PC-3 (cell line): Measurements from ENCODE around the gene SLC23A2. TPM values are rescaled to one million over a fixed set of nuclear protein-coding genes. Genes with fewer than 3 reads are reported as not detected.
"Not testable (repeated sequence)": the region's sequence is repeated elsewhere in the genome, so short reads cannot be mapped to it uniquely, and the experiment has no call there.

Experiments used
- ATAC-seq: fragments of 200-7000 bp; cut with Tn5 transposase; 2 replicates; pipeline ENCODE4 v1.9.1; 2020; ENCODE audit warnings: mild to moderate bottlenecking, moderate library complexity
- BruUV-seq: library from RNA; stranded (reverse); fragments of 400-500 nt; replicated peaks from 2 replicates; lab custom pipeline; 2021; lab: Mats Ljungman, UMichigan
- CTCF ChIA-PET: fragments of 300-600 bp; sonication (Branson Sonifier 250); formaldehyde crosslinking; loops from one replicate; lab custom pipeline; 2022; ENCODE audit warnings: antibody characterized with exemption; lab: Charles Lee
- POLR2A ChIA-PET: fragments of 300-600 bp; sonication (Branson Sonifier 250); formaldehyde crosslinking; loops from one replicate; lab custom pipeline; 2022; ENCODE audit warnings: antibody characterized with exemption; ENCODE audit not compliant: unreplicated experiment; lab: Charles Lee
- DNase-seq: peaks from one replicate; pipeline ENCODE4 v3.0.0-alpha.2; 2015
- H2AFZ ChIP-seq: fragments of 300-600 bp; sonication (generic); 2 replicates; pipeline ENCODE4 v1.6.0; 2016; ENCODE audit warnings: antibody characterized with exemption, low read length
- H3F3A ChIP-seq: fragments of 300-600 bp; sonication (generic); one replicate; pipeline ENCODE4 v1.6.0; 2017; ENCODE audit warnings: antibody characterized with exemption, low read length, control low read depth, mild to moderate bottlenecking; ENCODE audit not compliant: unreplicated experiment
- H3K27ac ChIP-seq: fragments of 300-600 bp; sonication (generic); 2 replicates; pipeline ENCODE4 v1.5.1; 2016; ENCODE audit warnings: mild to moderate bottlenecking, low read length
- H3K27me3 ChIP-seq: fragments of 300-600 bp; sonication (generic); 2 replicates; pipeline ENCODE4 v1.6.1; 2016; ENCODE audit warnings: low read length, mixed read lengths
- H3K36me3 ChIP-seq: fragments of 300-600 bp; sonication (generic); 2 replicates; pipeline ENCODE4 v1.6.1; 2016; ENCODE audit warnings: low read depth, mixed run types, low read length, mixed read lengths
- H3K4me1 ChIP-seq: fragments of 300-600 bp; sonication (generic); 2 replicates; pipeline ENCODE4 v1.5.1; 2016; ENCODE audit warnings: low read length; ENCODE audit not compliant: insufficient read depth
- H3K4me2 ChIP-seq: fragments of 300-600 bp; sonication (generic); 2 replicates; pipeline ENCODE4 v1.6.0; 2016; ENCODE audit warnings: low read length
- H3K4me3 ChIP-seq: fragments of 300-600 bp; sonication (generic); 2 replicates; pipeline ENCODE4 v1.5.1; 2016; ENCODE audit warnings: mild to moderate bottlenecking, low read length, mixed read lengths
- H3K79me2 ChIP-seq: fragments of 300-600 bp; sonication (generic); 2 replicates; pipeline ENCODE4 v1.6.1; 2017; ENCODE audit warnings: low read length, mixed read lengths
- H3K9ac ChIP-seq: fragments of 300-600 bp; sonication (generic); 2 replicates; pipeline ENCODE4 v1.6.0; 2016; ENCODE audit warnings: mild to moderate bottlenecking, low read length
- H3K9me2 ChIP-seq: fragments of 300-600 bp; sonication (generic); replicated peaks from 2 replicates; pipeline ENCODE4 v1.6.1; 2016; ENCODE audit warnings: mixed run types, low read length, mixed read lengths
- H3K9me3 ChIP-seq: fragments of 300-600 bp; sonication (generic); 2 replicates; pipeline ENCODE4 v1.6.1; 2016; ENCODE audit warnings: low read length, mixed read lengths
- H4K20me1 ChIP-seq: fragments of 300-600 bp; sonication (generic); 2 replicates; pipeline ENCODE4 v1.6.1; 2016; ENCODE audit warnings: low read length, mixed read lengths
- EZH2 ChIP-seq: fragments of 300-600 bp; sonication (generic); IDR thresholded peaks from one replicate; pipeline ENCODE4 v1.6.1; 2017; ENCODE audit warnings: antibody characterized with exemption, mild to moderate bottlenecking, low read length; ENCODE audit not compliant: unreplicated experiment
- EZH2phosphoT487 ChIP-seq: fragments of 300-600 bp; sonication (generic); IDR thresholded peaks from 2 replicates; pipeline ENCODE4 v1.6.1; 2018; ENCODE audit warnings: mild to moderate bottlenecking, antibody characterized with exemption, low read length, borderline replicate concordance
- intact Hi-C: fragments of 100-400 bp; cut with micrococcal nuclease; formaldehyde crosslinking; loops from 2 replicates; pipeline ENCODE4 v1.9.0; 2023
- total RNA-seq: library from RNA; depleted of rRNA; stranded (reverse); fragments of >200 nt; gene quantifications from 2 replicates; pipeline ENCODE4 v1.2.3, GENCODE V29; 2014
- TF ChIP-seq, protein P1 (sequence below): fragments of 300-600 bp; sonication (generic); conservative IDR thresholded peaks from 2 replicates; pipeline ENCODE4 v1.5.1; 2017; ENCODE audit warnings: antibody characterized with exemption, low read depth, mild to moderate bottlenecking, low read length

Gene SLC23A2
- total RNA-seq, 1 experiment from 2014 or later: 18.3 TPM

DNA sequence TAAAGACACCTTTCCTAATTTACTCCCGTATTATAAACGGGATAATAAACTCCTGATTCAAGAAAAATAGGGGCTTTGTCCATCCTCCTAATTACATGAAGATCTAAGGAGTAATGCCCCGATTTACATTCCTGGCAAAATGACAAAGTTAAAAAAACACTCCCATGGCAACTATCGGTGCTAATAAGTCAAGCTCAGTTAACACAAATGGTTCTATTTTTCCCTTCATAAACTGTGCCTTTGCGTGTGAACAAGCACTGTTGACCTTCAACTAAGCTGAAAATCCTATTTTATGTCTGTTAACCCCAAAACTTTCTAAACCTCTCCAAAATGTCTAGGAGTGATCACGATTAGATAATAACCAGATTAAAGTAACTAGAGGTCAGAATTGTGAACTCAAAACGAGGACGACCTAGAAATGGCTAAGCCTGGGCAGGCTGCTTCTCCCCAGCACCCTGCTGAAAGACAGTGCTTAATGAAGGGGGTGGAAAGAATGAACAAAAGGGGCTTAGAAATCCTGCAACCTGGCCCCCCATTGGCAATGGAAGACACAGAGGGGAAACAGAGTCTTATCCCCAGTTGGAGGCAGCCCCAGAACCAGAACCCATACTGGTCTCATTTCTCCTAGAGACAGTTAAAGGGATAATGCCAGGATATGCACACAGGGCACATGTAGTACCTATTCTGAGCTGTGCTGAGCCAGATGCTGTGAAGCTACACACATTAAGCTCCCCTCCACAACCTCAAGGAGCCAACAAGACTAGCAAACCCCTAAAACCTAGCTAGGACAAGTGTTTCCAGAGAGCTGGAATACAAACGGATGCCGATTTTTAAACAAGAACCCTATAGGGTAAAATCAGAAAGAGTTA is 23.0 kb downstream of the SLC23A2 start:
- Histone ChIP-seq H3K4me3 (no peak overlapping the region), H3K4me1 (peaks cover 5% of the 10 kb centered on the region; the same call in 1 of the 2 replicates), H3K9me2 (no peaks in the 10 kb centered on the region), H3K36me3 (no peaks in the 10 kb centered on the region), H3K9me3 (no peaks in the 10 kb centered on the region), H3K4me2 (no peak overlapping the region), H2AFZ (no peak overlapping the region), H3K79me2 (peaks cover 39% of the 10 kb centered on the region), H4K20me1 (0 out of 2 replicates have a peak, but pooled peaks cover 4% of the 10 kb centered on the region), H3K27me3 (no peaks in the 10 kb centered on the region), H3F3A (no peaks in the 10 kb centered on the region), H3K9ac (no peak overlapping the region), H3K27ac (no peak overlapping the region)
- intact Hi-C loops: no loop called here
- CTCF ChIA-PET: interaction anchor here (0.6 kb wide), 1 partner anchor 64 kb away, joined by 3 read pairs; no protein-coding TSS in a partner anchor
- POLR2A ChIA-PET: no interaction called here
- BruUV-seq: no TSS peak
- ATAC-seq (no peak), DNase-seq (no peak)
- TF ChIP-seq, protein P1, sequence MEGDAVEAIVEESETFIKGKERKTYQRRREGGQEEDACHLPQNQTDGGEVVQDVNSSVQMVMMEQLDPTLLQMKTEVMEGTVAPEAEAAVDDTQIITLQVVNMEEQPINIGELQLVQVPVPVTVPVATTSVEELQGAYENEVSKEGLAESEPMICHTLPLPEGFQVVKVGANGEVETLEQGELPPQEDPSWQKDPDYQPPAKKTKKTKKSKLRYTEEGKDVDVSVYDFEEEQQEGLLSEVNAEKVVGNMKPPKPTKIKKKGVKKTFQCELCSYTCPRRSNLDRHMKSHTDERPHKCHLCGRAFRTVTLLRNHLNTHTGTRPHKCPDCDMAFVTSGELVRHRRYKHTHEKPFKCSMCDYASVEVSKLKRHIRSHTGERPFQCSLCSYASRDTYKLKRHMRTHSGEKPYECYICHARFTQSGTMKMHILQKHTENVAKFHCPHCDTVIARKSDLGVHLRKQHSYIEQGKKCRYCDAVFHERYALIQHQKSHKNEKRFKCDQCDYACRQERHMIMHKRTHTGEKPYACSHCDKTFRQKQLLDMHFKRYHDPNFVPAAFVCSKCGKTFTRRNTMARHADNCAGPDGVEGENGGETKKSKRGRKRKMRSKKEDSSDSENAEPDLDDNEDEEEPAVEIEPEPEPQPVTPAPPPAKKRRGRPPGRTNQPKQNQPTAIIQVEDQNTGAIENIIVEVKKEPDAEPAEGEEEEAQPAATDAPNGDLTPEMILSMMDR: no peak
- TF ChIP-seq EZH2phosphoT487 (no peak), EZH2 (no peak)

- H4K20me1 ChIP-seq, H3K9me2 ChIP-seq, H3K4me3 ChIP-seq, H3K27me3 ChIP-seq, H3F3A ChIP-seq, CTCF ChIA-PET, POLR2A ChIA-PET, H3K4me1 ChIP-seq, intact Hi-C loops, H3K9me3 ChIP-seq, H3K36me3 ChIP-seq, H3K9ac ChIP-seq, ATAC-seq, H2AFZ ChIP-seq, H3K4me2 ChIP-seq, H3K27ac ChIP-seq, DNase-seq, BruUV-seq: not testable (repeated sequence)
- peaks cover 40% of the 10 kb centered on the region for H3K79me2 ChIP-seq
Measured at GRCh38 chr20:4976014-4976413, 25.3 kb downstream of the SLC23A2 start.

DNA sequence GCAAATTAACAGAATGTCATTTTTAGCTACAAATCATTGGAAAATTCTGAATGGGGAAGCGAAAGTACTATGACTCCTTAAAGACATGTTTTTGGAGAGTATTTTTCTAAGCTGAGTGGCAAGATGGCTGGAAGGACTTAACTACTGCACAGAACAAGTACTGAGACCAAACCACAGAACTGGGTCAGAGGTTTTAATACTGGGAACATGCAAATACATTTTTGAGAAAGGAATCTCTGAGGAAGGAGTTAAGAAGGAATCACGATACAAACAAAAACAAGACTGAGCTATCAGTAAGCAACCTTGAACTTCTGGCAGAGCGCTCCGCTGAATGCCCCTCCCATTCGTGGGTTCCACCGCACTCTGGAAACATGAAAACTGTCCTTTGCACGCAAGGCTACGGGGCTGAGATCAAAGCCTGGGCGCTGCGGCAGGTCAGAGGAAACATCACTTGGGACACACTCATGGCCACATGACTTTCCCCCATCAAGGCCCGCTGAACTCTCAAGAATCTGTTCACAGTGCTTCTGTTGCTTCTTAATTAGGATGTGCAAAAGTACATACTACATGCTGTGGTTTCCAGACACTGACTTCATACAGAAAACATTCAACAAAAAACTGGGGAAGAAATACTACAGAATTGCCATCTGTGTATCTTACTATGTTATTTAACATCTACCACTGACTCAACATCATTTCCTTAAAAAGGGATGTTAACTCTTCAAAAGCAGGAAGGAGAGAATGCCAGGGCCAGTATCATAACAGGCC is 27.8 kb downstream of the SLC23A2 start:
- no peaks in the 10 kb centered on the region for H3K27me3 ChIP-seq
- H3K27ac ChIP-seq: no peak overlapping the region
- peaks cover 3% of the 10 kb centered on the region; the same call in 1 of the 2 replicates for H3K36me3 ChIP-seq
- no peak overlapping the region for H3K4me2 ChIP-seq
- H3K9me3 ChIP-seq: no peaks in the 10 kb centered on the region
- ATAC-seq (peak; percentile 22; the same call in 1 of the 2 replicates), DNase-seq (no peak)
- H3F3A ChIP-seq: no peaks in the 10 kb centered on the region
- ChIA-PET CTCF (no interaction called here), POLR2A (no interaction called here)
- peaks cover 5% of the 10 kb centered on the region; the same call in 1 of the 2 replicates for H3K4me1 ChIP-seq
- intact Hi-C loops: no loop called here
- no peak overlapping the region for H3K9ac ChIP-seq
- no peaks in the 10 kb centered on the region for H4K20me1 ChIP-seq
- H3K79me2 ChIP-seq: peaks cover 21% of the 10 kb centered on the region; the same call in 1 of the 2 replicates
- no peaks in the 10 kb centered on the region for H3K9me2 ChIP-seq
- no TSS peak for BruUV-seq
- H3K4me3 ChIP-seq: no peak overlapping the region
- TF ChIP-seq EZH2 (no peak), EZH2phosphoT487 (no peak)
- TF ChIP-seq, protein P1: no peak
- H2AFZ ChIP-seq: no peak overlapping the region
